DMS79 (cell line): Measurements from ENCODE around the gene NOL9.
"Not testable (repeated sequence)": the region's sequence is repeated elsewhere in the genome, so short reads cannot be mapped to it uniquely, and the experiment has no call there.

Experiments used
- DNase-seq: peaks from one replicate; lab custom pipeline; 2025; lab: John Stamatoyannopoulos, UW

Gene NOL9

GRCh38 chr1:6503884-6504602 is 50.3 kb downstream of the NOL9 start:
- no peak for DNase-seq

GRCh38 chr1:6502000-6502891 is 52.1 kb downstream of the NOL9 start:
- DNase-seq = no peak

GRCh38 chr1:6501279-6501813 is 53.0 kb downstream of the NOL9 start:
- no peak for DNase-seq

GRCh38 chr1:6500544-6501278 is 53.6 kb downstream of the NOL9 start:
- DNase-seq = no peak

- no peak for DNase-seq
These were observed 55.0 kb downstream of the NOL9 start for GRCh38 chr1:6499296-6499695.

- no peak for DNase-seq
These were observed 55.7 kb downstream of the NOL9 start for GRCh38 chr1:6498576-6499111.

GRCh38 chr1:6497867-6498575 is 56.3 kb downstream of the NOL9 start:
- DNase-seq = no peak

GRCh38 chr1:6497215-6497866 is 57.0 kb downstream of the NOL9 start:
- DNase-seq = peak; percentile 48

- DNase-seq = no peak
These were observed 57.5 kb downstream of the NOL9 start for GRCh38 chr1:6496890-6497214.

- no peak for DNase-seq
These were observed 58.0 kb downstream of the NOL9 start for GRCh38 chr1:6496365-6496721.

- DNase-seq = no peak
These were observed 58.6 kb downstream of the NOL9 start for GRCh38 chr1:6495540-6496364.

GRCh38 chr1:6495041-6495441 is 59.3 kb downstream of the NOL9 start:
- DNase-seq = no peak

GRCh38 chr1:6494627-6495026 is 59.7 kb downstream of the NOL9 start:
- DNase-seq = no peak

GRCh38 chr1:6493834-6494223 is 60.5 kb downstream of the NOL9 start:
- not testable (repeated sequence) for DNase-seq

GRCh38 chr1:6491966-6492365 is 62.3 kb downstream of the NOL9 start:
- no peak for DNase-seq

- DNase-seq = no peak
These were observed 62.8 kb downstream of the NOL9 start, which contains the start of gene PLEKHG5 for GRCh38 chr1:6491480-6491962. PLEKHG5 (minus strand) TSS chr1:6491667; CDS start chr1:6477571, 14,096 bp downstream.

- DNase-seq = no peak
These were observed 63.2 kb downstream of the NOL9 start for GRCh38 chr1:6491081-6491449.

GRCh38 chr1:6490181-6491080 is 63.9 kb downstream of the NOL9 start:
- DNase-seq = no peak

GRCh38 chr1:6489799-6490180 is 64.5 kb downstream of the NOL9 start:
- DNase-seq = peak; percentile 62
